ENCODE results near the gene LRRC8C.

DNA sequence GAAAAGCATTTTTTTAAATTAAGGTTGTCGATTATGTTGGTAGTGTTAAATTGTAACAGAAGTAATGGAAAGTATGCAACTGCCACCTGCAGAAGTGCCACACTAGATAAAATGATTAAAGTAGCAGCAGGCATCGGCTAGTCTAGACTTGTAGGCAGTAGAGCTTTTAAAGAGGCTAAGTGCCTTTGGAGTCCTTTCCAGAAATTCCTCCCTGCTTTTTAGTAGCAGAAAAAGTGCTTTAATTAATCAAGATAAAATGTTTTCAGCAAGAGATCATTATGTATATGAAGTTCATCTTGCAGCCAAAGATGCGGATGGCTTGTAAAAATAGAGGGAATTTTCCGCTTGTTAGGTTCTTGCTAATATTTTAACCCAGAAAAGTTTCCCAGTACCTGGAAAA, 100.8 kb downstream of the LRRC8C start:
- TF ChIP-seq POLR2A (IDR thresholded peaks at IDR 0.05), result no peak
- TF ChIP-seq, protein P1, sequence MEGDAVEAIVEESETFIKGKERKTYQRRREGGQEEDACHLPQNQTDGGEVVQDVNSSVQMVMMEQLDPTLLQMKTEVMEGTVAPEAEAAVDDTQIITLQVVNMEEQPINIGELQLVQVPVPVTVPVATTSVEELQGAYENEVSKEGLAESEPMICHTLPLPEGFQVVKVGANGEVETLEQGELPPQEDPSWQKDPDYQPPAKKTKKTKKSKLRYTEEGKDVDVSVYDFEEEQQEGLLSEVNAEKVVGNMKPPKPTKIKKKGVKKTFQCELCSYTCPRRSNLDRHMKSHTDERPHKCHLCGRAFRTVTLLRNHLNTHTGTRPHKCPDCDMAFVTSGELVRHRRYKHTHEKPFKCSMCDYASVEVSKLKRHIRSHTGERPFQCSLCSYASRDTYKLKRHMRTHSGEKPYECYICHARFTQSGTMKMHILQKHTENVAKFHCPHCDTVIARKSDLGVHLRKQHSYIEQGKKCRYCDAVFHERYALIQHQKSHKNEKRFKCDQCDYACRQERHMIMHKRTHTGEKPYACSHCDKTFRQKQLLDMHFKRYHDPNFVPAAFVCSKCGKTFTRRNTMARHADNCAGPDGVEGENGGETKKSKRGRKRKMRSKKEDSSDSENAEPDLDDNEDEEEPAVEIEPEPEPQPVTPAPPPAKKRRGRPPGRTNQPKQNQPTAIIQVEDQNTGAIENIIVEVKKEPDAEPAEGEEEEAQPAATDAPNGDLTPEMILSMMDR (IDR thresholded peaks at IDR 0.05), result no peak
- no peak for TF ChIP-seq EP300 (IDR thresholded peaks at IDR 0.05)
- TF ChIP-seq POLR2AphosphoS5 (IDR thresholded peaks at IDR 0.05), result no peak

Measured in upper lobe of left lung (tissue), 4 donors.